Measurements from ENCODE around the gene TMEM217. TPM values are rescaled to one million over a fixed set of nuclear protein-coding genes. Genes with fewer than 3 reads are reported as not detected.
"Not testable (repeated sequence)": the region's sequence is repeated elsewhere in the genome, so short reads cannot be mapped to it uniquely, and the experiment has no call there.

The TMEM217 gene
- total and polyA plus RNA-seq, 2 donors = 0.24 to 3.4 TPM

- H3K36me3 ChIP-seq (ENCODE audit: insufficient read depth) = no peaks in the 10 kb centered on the region
- H3K4me3 ChIP-seq (ENCODE audit: low read depth, low read length) = no peak overlapping the region
- WGBS = 67% methylated on average over 7 of the region's 7 CpGs
- no peak overlapping the region for H3K27ac ChIP-seq (ENCODE audit: low read depth)
- no peak for DNase-seq (ENCODE audit: extremely low spot score)
- no peaks in the 10 kb centered on the region for H3K4me1 ChIP-seq (ENCODE audit: insufficient read depth)
Observed at GRCh38 chr6:37207903-37208456, 50.0 kb downstream of the TMEM217 start.

GRCh38 chr6:37206622-37207021 is 51.3 kb downstream of the TMEM217 start:
- Histone ChIP-seq H3K4me1 (ENCODE audit: insufficient read depth) (no peaks in the 10 kb centered on the region), H3K27ac (ENCODE audit: low read depth) (no peak overlapping the region), H3K36me3 (ENCODE audit: insufficient read depth) (no peaks in the 10 kb centered on the region), H3K4me3 (ENCODE audit: low read depth, low read length) (no peak overlapping the region)
- 88% methylated on average over 9 of the region's 9 CpGs for WGBS
- DNase-seq (ENCODE audit: extremely low spot score) = no peak

DNA sequence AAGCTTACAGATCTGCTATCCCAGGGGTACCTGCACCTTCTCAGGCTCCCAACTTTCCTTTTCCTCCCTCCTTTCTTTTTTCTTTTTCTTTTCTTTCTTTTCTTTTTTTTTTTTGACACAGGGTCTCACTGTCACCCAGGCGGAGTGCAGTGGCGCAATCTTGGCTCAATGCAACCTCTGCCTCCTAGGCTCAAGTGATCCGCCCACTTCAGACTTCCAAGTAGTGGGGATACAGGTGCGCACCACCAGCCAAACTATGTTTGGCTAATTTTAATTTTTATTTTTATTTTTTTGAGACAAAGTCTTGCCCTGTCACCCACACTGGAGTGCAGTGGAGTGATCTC is 52.0 kb downstream of the TMEM217 start:
- 96% methylated on average over 4 of the region's 4 CpGs for WGBS
- Histone ChIP-seq H3K36me3 (ENCODE audit: insufficient read depth) (no peaks in the 10 kb centered on the region), H3K27ac (ENCODE audit: low read depth) (no peak overlapping the region), H3K4me3 (ENCODE audit: low read depth, low read length) (no peak overlapping the region), H3K4me1 (ENCODE audit: insufficient read depth) (no peaks in the 10 kb centered on the region)
- no peak for DNase-seq (ENCODE audit: extremely low spot score)

GRCh38 chr6:37205175-37205996 is 52.6 kb downstream of the TMEM217 start:
- Histone ChIP-seq H3K27ac (ENCODE audit: low read depth) (no peak overlapping the region), H3K36me3 (ENCODE audit: insufficient read depth) (no peaks in the 10 kb centered on the region), H3K4me1 (ENCODE audit: insufficient read depth) (no peaks in the 10 kb centered on the region), H3K4me3 (ENCODE audit: low read depth, low read length) (no peak overlapping the region)
- no peak for DNase-seq (ENCODE audit: extremely low spot score)
- WGBS = 73% methylated on average over 13 of the region's 13 CpGs

GRCh38 chr6:37204014-37204751 is 53.8 kb downstream of the TMEM217 start:
- Histone ChIP-seq H3K4me1 (ENCODE audit: insufficient read depth) (no peaks in the 10 kb centered on the region), H3K4me3 (ENCODE audit: low read depth, low read length) (no peak overlapping the region), H3K36me3 (ENCODE audit: insufficient read depth) (no peaks in the 10 kb centered on the region), H3K27ac (ENCODE audit: low read depth) (no peak overlapping the region)
- DNase-seq (ENCODE audit: extremely low spot score) = peak; percentile 58
- 68% methylated on average over 7 of the region's 7 CpGs for WGBS

DNA sequence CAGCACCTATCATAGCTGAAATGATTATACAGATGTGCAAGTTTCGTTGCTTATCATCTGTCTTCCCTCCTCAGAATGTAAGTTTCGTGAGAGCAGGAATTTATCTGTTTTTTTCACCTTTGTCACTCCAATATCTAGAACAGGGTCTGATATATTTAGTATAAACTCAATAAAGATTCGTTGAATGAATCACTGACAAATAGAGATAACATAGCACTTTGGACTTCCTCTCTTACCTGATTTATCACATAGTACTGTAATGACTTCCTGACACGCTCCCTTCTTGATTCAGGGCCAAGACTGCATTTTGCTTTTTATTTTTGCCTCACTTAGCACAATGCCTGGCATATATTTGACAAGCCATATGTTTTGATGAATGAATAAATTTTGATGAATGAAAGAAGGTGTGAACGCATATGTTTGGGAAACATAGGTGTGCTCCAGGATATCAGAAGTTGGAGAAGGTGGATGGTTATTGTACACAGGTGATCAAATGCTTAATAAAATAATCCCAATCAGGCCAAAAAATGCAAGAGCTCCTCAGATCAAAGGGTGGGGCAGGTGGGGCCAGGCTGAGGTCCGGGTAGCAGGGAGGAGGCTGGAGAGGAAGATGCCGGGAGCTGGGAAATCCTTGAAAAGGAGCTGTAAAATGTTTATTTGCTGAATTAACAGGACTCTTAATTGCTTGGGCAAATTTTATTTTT is 55.0 kb downstream of the TMEM217 start:
- no peak overlapping the region for H3K27ac ChIP-seq (ENCODE audit: low read depth)
- no peaks in the 10 kb centered on the region for H3K4me1 ChIP-seq (ENCODE audit: insufficient read depth)
- H3K4me3 ChIP-seq (ENCODE audit: low read depth, low read length) = no peak overlapping the region
- no peaks in the 10 kb centered on the region for H3K36me3 ChIP-seq (ENCODE audit: insufficient read depth)
- 66% methylated on average over 7 of the region's 7 CpGs for WGBS
- DNase-seq (ENCODE audit: extremely low spot score) = no peak

- DNase-seq (ENCODE audit: extremely low spot score) = no peak
- Histone ChIP-seq H3K27ac (ENCODE audit: low read depth) (no peak overlapping the region), H3K4me3 (ENCODE audit: low read depth, low read length) (no peak overlapping the region), H3K36me3 (ENCODE audit: insufficient read depth) (no peaks in the 10 kb centered on the region), H3K4me1 (ENCODE audit: insufficient read depth) (no peaks in the 10 kb centered on the region)
- WGBS = 89% methylated on average over 1 of the region's 1 CpG
Observed at GRCh38 chr6:37201726-37202125, 56.2 kb downstream of the TMEM217 start.

- Histone ChIP-seq H3K4me3 (ENCODE audit: low read depth, low read length) (no peak overlapping the region), H3K27ac (ENCODE audit: low read depth) (no peak overlapping the region)
Observed at GRCh38 chr6:37200085-37200484, 57.9 kb downstream of the TMEM217 start.

GRCh38 chr6:37196451-37196850 is 61.5 kb downstream of the TMEM217 start:
- 96% methylated on average over 4 of the region's 4 CpGs for WGBS
- not testable (repeated sequence) for DNase-seq (ENCODE audit: extremely low spot score); H3K27ac ChIP-seq (ENCODE audit: low read depth); H3K4me3 ChIP-seq (ENCODE audit: low read depth, low read length); H3K4me1 ChIP-seq (ENCODE audit: insufficient read depth); H3K36me3 ChIP-seq (ENCODE audit: insufficient read depth)

More at GRCh38 chr6:37200085-37200484, 57.9 kb downstream of the TMEM217 start:
- no peak for DNase-seq (ENCODE audit: extremely low spot score)
- Histone ChIP-seq H3K4me1 (ENCODE audit: insufficient read depth) (no peaks in the 10 kb centered on the region), H3K36me3 (ENCODE audit: insufficient read depth) (no peaks in the 10 kb centered on the region)
- WGBS = 66% methylated on average over 5 of the region's 5 CpGs

DNA sequence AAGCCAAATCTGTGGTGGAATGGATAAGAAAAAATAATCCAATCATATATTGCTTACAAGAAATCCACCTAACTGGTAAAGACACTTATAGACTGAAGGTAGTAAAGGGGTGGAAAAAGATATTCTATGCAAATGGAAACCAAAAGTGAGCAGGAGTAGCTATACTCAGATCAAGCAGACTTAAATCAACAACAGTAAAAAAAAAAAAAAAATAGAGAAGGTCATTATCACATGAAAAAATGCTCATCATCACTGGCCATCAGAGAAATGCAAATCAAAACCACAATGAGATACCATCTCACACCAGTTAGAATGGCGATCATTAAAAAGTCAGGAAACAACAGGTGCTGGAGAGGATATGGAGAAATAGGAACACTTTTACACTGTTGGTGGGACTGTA is 63.1 kb downstream of the TMEM217 start:
- H3K36me3 ChIP-seq (ENCODE audit: insufficient read depth); H3K27ac ChIP-seq (ENCODE audit: low read depth); H3K4me3 ChIP-seq (ENCODE audit: low read depth, low read length); H3K4me1 ChIP-seq (ENCODE audit: insufficient read depth); DNase-seq (ENCODE audit: extremely low spot score): not testable (repeated sequence)
- no CpG with 5 or more reads among the region's 1 CpG for WGBS

GRCh38 chr6:37192666-37193065 is 65.3 kb downstream of the TMEM217 start:
- Histone ChIP-seq H3K4me3 (ENCODE audit: low read depth, low read length) (no peak overlapping the region), H3K36me3 (ENCODE audit: insufficient read depth) (no peaks in the 10 kb centered on the region), H3K27ac (ENCODE audit: low read depth) (no peak overlapping the region), H3K4me1 (ENCODE audit: insufficient read depth) (no peaks in the 10 kb centered on the region)
- no peak for DNase-seq (ENCODE audit: extremely low spot score)
- 68% methylated on average over 3 of the region's 3 CpGs for WGBS

GRCh38 chr6:37190159-37190535 is 67.8 kb downstream of the TMEM217 start:
- Histone ChIP-seq H3K4me1 (ENCODE audit: insufficient read depth) (no peaks in the 10 kb centered on the region), H3K4me3 (ENCODE audit: low read depth, low read length) (no peak overlapping the region), H3K27ac (ENCODE audit: low read depth) (no peak overlapping the region), H3K36me3 (ENCODE audit: insufficient read depth) (no peaks in the 10 kb centered on the region)
- no peak for DNase-seq (ENCODE audit: extremely low spot score)
- WGBS = 72% methylated on average over 1 of the region's 1 CpG

GRCh38 chr6:37188962-37189510 is 68.9 kb downstream of the TMEM217 start:
- 63% methylated on average over 2 of the region's 2 CpGs for WGBS
- Histone ChIP-seq H3K36me3 (ENCODE audit: insufficient read depth) (no peaks in the 10 kb centered on the region), H3K4me1 (ENCODE audit: insufficient read depth) (no peaks in the 10 kb centered on the region), H3K27ac (ENCODE audit: low read depth) (no peak overlapping the region), H3K4me3 (ENCODE audit: low read depth, low read length) (no peak overlapping the region)
- DNase-seq (ENCODE audit: extremely low spot score) = no peak

All from urinary bladder (tissue), 4 donors.